Neural progenitor cell (in vitro differentiated cells): Measurements from ENCODE around the gene VSX1.

ENCODE experiments used
- EZH2 ChIP-seq: fragments of 200-600 bp; sonication (generic); IDR thresholded peaks from 2 replicates; pipeline ENCODE4 v1.6.1; 2017; ENCODE audit warnings: antibody characterized with exemption, mild to moderate bottlenecking, moderate library complexity
- EZH2phosphoT487 ChIP-seq: fragments of 200-600 bp; sonication (generic); IDR thresholded peaks from 2 replicates; pipeline ENCODE4 v1.6.1; 2017; ENCODE audit warnings: antibody characterized with exemption
- TF ChIP-seq, protein P1 (sequence below): fragments of 200-600 bp; sonication (generic); IDR thresholded peaks from 2 replicates; pipeline ENCODE4 v1.5.1; 2017; ENCODE audit warnings: antibody characterized with exemption, mild to moderate bottlenecking

DNA sequence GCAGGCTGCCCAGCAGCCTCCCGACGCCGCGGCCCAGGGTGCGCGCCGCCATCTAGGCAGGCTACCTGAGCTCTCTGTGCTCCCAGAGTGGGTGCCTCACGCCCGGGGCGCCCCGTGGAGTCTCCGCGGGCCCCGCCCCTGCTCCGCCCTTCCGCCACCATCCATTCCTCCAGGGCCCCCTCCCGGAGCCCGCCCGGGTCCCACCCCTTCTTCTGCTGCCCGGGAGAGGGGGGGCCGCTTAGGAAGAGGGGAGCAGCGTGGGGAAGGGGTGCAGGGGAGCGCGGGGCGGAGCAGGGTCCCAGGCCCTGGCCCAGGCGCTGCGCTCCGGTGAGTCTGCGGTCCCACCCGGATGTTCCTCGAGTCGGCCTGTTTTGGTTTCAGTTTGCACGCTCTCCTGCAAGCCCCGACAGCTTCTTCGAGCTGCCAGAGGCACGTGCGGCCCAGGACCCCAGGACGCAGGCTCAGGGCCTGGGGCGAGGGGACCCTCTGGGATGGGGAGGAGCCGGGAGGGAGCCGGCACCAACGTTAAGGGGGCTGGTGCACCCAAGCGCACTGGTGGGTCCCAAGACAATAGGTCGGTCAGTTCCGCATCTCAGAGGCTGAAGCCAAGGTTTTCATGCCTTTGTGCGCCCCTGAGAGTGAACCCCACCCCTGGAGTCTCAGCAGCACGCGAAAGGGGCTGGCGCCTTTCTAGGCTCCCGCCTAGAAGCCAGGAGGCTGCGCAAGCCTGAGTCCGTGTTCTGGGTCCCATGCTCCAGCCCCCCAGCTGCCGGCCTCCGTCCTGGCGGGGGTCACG is 23.7 kb downstream of the VSX1 start, which contains the start of gene ACSS1:
- TF ChIP-seq, protein P1, sequence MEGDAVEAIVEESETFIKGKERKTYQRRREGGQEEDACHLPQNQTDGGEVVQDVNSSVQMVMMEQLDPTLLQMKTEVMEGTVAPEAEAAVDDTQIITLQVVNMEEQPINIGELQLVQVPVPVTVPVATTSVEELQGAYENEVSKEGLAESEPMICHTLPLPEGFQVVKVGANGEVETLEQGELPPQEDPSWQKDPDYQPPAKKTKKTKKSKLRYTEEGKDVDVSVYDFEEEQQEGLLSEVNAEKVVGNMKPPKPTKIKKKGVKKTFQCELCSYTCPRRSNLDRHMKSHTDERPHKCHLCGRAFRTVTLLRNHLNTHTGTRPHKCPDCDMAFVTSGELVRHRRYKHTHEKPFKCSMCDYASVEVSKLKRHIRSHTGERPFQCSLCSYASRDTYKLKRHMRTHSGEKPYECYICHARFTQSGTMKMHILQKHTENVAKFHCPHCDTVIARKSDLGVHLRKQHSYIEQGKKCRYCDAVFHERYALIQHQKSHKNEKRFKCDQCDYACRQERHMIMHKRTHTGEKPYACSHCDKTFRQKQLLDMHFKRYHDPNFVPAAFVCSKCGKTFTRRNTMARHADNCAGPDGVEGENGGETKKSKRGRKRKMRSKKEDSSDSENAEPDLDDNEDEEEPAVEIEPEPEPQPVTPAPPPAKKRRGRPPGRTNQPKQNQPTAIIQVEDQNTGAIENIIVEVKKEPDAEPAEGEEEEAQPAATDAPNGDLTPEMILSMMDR: no peak
- TF ChIP-seq EZH2: peak; percentile 80
- peak; percentile 41 for TF ChIP-seq EZH2phosphoT487
